ENCODE results near the gene ITGB1BP1.

GRCh38 chr2:9412781-9413180 is 10.5 kb downstream of the ITGB1BP1 start:
- TF ChIP-seq, protein P1, sequence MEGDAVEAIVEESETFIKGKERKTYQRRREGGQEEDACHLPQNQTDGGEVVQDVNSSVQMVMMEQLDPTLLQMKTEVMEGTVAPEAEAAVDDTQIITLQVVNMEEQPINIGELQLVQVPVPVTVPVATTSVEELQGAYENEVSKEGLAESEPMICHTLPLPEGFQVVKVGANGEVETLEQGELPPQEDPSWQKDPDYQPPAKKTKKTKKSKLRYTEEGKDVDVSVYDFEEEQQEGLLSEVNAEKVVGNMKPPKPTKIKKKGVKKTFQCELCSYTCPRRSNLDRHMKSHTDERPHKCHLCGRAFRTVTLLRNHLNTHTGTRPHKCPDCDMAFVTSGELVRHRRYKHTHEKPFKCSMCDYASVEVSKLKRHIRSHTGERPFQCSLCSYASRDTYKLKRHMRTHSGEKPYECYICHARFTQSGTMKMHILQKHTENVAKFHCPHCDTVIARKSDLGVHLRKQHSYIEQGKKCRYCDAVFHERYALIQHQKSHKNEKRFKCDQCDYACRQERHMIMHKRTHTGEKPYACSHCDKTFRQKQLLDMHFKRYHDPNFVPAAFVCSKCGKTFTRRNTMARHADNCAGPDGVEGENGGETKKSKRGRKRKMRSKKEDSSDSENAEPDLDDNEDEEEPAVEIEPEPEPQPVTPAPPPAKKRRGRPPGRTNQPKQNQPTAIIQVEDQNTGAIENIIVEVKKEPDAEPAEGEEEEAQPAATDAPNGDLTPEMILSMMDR (IDR thresholded peaks at IDR 0.05), result no peak
- TF ChIP-seq EZH2 (IDR thresholded peaks at IDR 0.05), result no peak

Data from neural progenitor cell (in vitro differentiated cells).